Smooth muscle cell (in vitro differentiated cells): ENCODE measurements around the gene PASD1. TPM values are rescaled to one million over a fixed set of nuclear protein-coding genes. Genes with fewer than 3 reads are reported as not detected.

Experiments
- DNase-seq: peaks from one replicate; lab custom pipeline; 2025; ENCODE audit not compliant: unreplicated experiment; lab: John Stamatoyannopoulos, UW
- H2AFZ ChIP-seq: fragments of 200-600 bp; sonication (generic); 2 replicates; pipeline ENCODE4 v1.6.0; 2016; ENCODE audit warnings: antibody characterized with exemption, low read depth, mild to moderate bottlenecking
- H3F3A ChIP-seq: fragments of 200-600 bp; sonication (generic); 2 replicates; pipeline ENCODE4 v1.6.0; 2017; ENCODE audit warnings: antibody characterized with exemption, low read depth
- H3K27ac ChIP-seq: fragments of 200-600 bp; sonication (generic); 2 replicates; pipeline ENCODE4 v1.5.1; 2016; ENCODE audit warnings: low read depth, mild to moderate bottlenecking
- H3K27me3 ChIP-seq: fragments of 200-600 bp; sonication (generic); 2 replicates; pipeline ENCODE4 v1.6.1; 2016; ENCODE audit warnings: low read depth, mild to moderate bottlenecking
- H3K36me3 ChIP-seq: fragments of 200-600 bp; sonication (generic); 2 replicates; pipeline ENCODE4 v1.5.1; 2016; ENCODE audit warnings: low read depth
- H3K4me1 ChIP-seq: fragments of 200-600 bp; sonication (generic); 2 replicates; pipeline ENCODE4 v1.5.1; 2016; ENCODE audit warnings: low read depth
- H3K4me2 ChIP-seq: fragments of 200-600 bp; sonication (generic); 2 replicates; pipeline ENCODE4 v1.6.0; 2016; ENCODE audit warnings: mild to moderate bottlenecking
- H3K4me3 ChIP-seq: fragments of 200-600 bp; sonication (generic); 2 replicates; pipeline ENCODE4 v1.5.1; 2016; ENCODE audit warnings: mild to moderate bottlenecking
- H3K79me2 ChIP-seq: fragments of 200-600 bp; sonication (generic); 2 replicates; pipeline ENCODE4 v1.6.0; 2016; ENCODE audit warnings: low read depth, mild to moderate bottlenecking
- H3K9ac ChIP-seq: fragments of 200-600 bp; sonication (generic); 2 replicates; pipeline ENCODE4 v1.6.0; 2016; ENCODE audit warnings: low read depth
- H3K9me3 ChIP-seq: fragments of 200-600 bp; sonication (generic); replicated peaks from 2 replicates; pipeline ENCODE4 v1.5.1; 2016; ENCODE audit warnings: low read depth
- H4K20me1 ChIP-seq: fragments of 200-600 bp; sonication (generic); 2 replicates; pipeline ENCODE4 v1.6.0; 2016; ENCODE audit warnings: low read depth
- CTCF ChIP-seq: fragments of 200-600 bp; sonication (generic); IDR thresholded peaks from 2 replicates; pipeline ENCODE4 v1.5.1; 2017; ENCODE audit warnings: borderline replicate concordance, mild to moderate bottlenecking, antibody characterized with exemption; ENCODE audit not compliant: insufficient read depth, poor library complexity, severe bottlenecking
- WGBS: methylation state at CpG from one replicate; pipeline ENCODE4 v1.1.7; 2016; ENCODE audit warnings: low lambda C conversion rate; 5-methylcytosine and 5-hydroxymethylcytosine counted together
- polyA plus RNA-seq: library from polyadenylated mRNA; unstranded; fragments of >200 nt; fragmentation: Nextera tagmentation; extraction: Ambion mirVana; gene quantifications from 2 replicates; pipeline ENCODE4 v1.2.1, GENCODE V29; 2016
- total RNA-seq: library from RNA; depleted of rRNA; stranded (reverse); fragments of >200 nt; gene quantifications from 2 replicates; pipeline ENCODE4 v1.2.3, GENCODE V29; 2014

Gene PASD1
- total and polyA plus RNA-seq, 2 experiments from 2014 or later, result 0.17 TPM; not detected in 1

GRCh38 chrX:151701531-151701930, 138.1 kb downstream of the PASD1 start:
- no peak for DNase-seq
- TF ChIP-seq CTCF, result no peak
- Histone ChIP-seq H3K27me3 (no peaks in the 10 kb centered on the region), H3K27ac (no peak overlapping the region), H3K4me1 (no peaks in the 10 kb centered on the region), H3K4me2 (no peak overlapping the region), H3K79me2 (no peaks in the 10 kb centered on the region), H3K4me3 (no peak overlapping the region), H3F3A (no peaks in the 10 kb centered on the region), H3K9me3 (no peaks in the 10 kb centered on the region), H4K20me1 (no peaks in the 10 kb centered on the region), H2AFZ (no peak overlapping the region), H3K9ac (no peak overlapping the region), H3K36me3 (no peaks in the 10 kb centered on the region)
- 80% methylated on average over 7 of the region's 7 CpGs for WGBS

GRCh38 chrX:151702026-151702714, 138.7 kb downstream of the PASD1 start:
- Histone ChIP-seq H3K9ac (no peak overlapping the region), H4K20me1 (no peaks in the 10 kb centered on the region), H3K36me3 (no peaks in the 10 kb centered on the region), H3K9me3 (no peaks in the 10 kb centered on the region), H3K4me2 (no peak overlapping the region), H3K4me3 (no peak overlapping the region), H3K4me1 (no peaks in the 10 kb centered on the region), H2AFZ (no peak overlapping the region), H3F3A (no peaks in the 10 kb centered on the region), H3K79me2 (no peaks in the 10 kb centered on the region), H3K27me3 (no peaks in the 10 kb centered on the region), H3K27ac (no peak overlapping the region)
- DNase-seq, result no peak
- 68% methylated on average over 9 of the region's 9 CpGs for WGBS
- TF ChIP-seq CTCF, result no peak

- H3K36me3 ChIP-seq, result no peaks in the 10 kb centered on the region
- no peak overlapping the region for H3K4me2 ChIP-seq
- WGBS, result 67% methylated on average over 7 of the region's 7 CpGs
- no peak overlapping the region for H3K9ac ChIP-seq
- no peak for TF ChIP-seq CTCF
- H3K4me1 ChIP-seq, result no peaks in the 10 kb centered on the region
- H3K9me3 ChIP-seq, result no peaks in the 10 kb centered on the region
- no peaks in the 10 kb centered on the region for H3K27me3 ChIP-seq
- no peaks in the 10 kb centered on the region for H3K79me2 ChIP-seq
- H3K4me3 ChIP-seq, result no peak overlapping the region
- H3F3A ChIP-seq, result no peaks in the 10 kb centered on the region
- no peak overlapping the region for H3K27ac ChIP-seq
- DNase-seq, result no peak
- H4K20me1 ChIP-seq, result no peaks in the 10 kb centered on the region
- H2AFZ ChIP-seq, result no peak overlapping the region
These were observed 139.4 kb downstream of the PASD1 start for GRCh38 chrX:151702741-151703340.

- Histone ChIP-seq H3K79me2 (no peaks in the 10 kb centered on the region), H3K9me3 (no peaks in the 10 kb centered on the region), H2AFZ (no peak overlapping the region), H3K9ac (no peak overlapping the region), H3K4me3 (no peak overlapping the region), H3K4me1 (no peaks in the 10 kb centered on the region), H3K4me2 (no peak overlapping the region), H3F3A (no peaks in the 10 kb centered on the region), H4K20me1 (no peaks in the 10 kb centered on the region), H3K27ac (no peak overlapping the region), H3K36me3 (no peaks in the 10 kb centered on the region), H3K27me3 (no peaks in the 10 kb centered on the region)
- 86% methylated on average over 7 of the region's 7 CpGs for WGBS
- TF ChIP-seq CTCF, result no peak
- DNase-seq, result no peak
These were observed 140.0 kb downstream of the PASD1 start for GRCh38 chrX:151703487-151703886.
